ENCODE measurements around the gene POLR1E.
A peak's percentile ranks its signal among the peaks of the same experiment; 100 is the strongest.
"Not testable (repeated sequence)": the region's sequence is repeated elsewhere in the genome, so short reads cannot be mapped to it uniquely, and the experiment has no call there.

POLR1E gene

GRCh38 chr9:37464426-37465248 lies 21.1 kb upstream of the POLR1E start:
- DNase-seq (ENCODE audit: low read depth in 1 of 2, low spot score in 1 of 2) = peak in 1 of 2 donors; percentile 40

- DNase-seq (ENCODE audit: low read depth in 1 of 2, low spot score in 1 of 2) = peak; percentile 97 to 98
Measured at GRCh38 chr9:37465249-37466036, 20.3 kb upstream of the POLR1E start, which contains the start of gene ZBTB5. Gene ZBTB5 (minus strand): TSS chr9:37465450. CDS start chr9:37442551, 22,899 bp downstream.

GRCh38 chr9:37466037-37466709 lies 19.6 kb upstream of the POLR1E start:
- peak in 1 of 2 donors; percentile 12 for DNase-seq (ENCODE audit: low read depth in 1 of 2, low spot score in 1 of 2)

- not testable (repeated sequence) for DNase-seq (ENCODE audit: low read depth in 1 of 2, low spot score in 1 of 2)
Measured at GRCh38 chr9:37467530-37467929, 18.2 kb upstream of the POLR1E start.

- DNase-seq (ENCODE audit: low read depth in 1 of 2, low spot score in 1 of 2) = no peak
Measured at GRCh38 chr9:37468620-37469019, 17.1 kb upstream of the POLR1E start.

GRCh38 chr9:37471942-37472684 lies 13.6 kb upstream of the POLR1E start:
- no peak for DNase-seq (ENCODE audit: low read depth in 1 of 2, low spot score in 1 of 2)

- not testable (repeated sequence) for DNase-seq (ENCODE audit: low read depth in 1 of 2, low spot score in 1 of 2)
Measured at GRCh38 chr9:37473982-37474381, 11.8 kb upstream of the POLR1E start.

- DNase-seq (ENCODE audit: low read depth in 1 of 2, low spot score in 1 of 2) = no peak
Measured at GRCh38 chr9:37474438-37474837, 11.3 kb upstream of the POLR1E start.

GRCh38 chr9:37476930-37477329 lies 8.8 kb upstream of the POLR1E start:
- no peak for DNase-seq (ENCODE audit: low read depth in 1 of 2, low spot score in 1 of 2)

GRCh38 chr9:37477443-37477842 lies 8.3 kb upstream of the POLR1E start:
- DNase-seq (ENCODE audit: low read depth in 1 of 2, low spot score in 1 of 2) = not testable (repeated sequence)

- DNase-seq (ENCODE audit: low read depth in 1 of 2, low spot score in 1 of 2) = not testable (repeated sequence)
Measured at GRCh38 chr9:37477987-37478619, 7.6 kb upstream of the POLR1E start.

GRCh38 chr9:37480759-37481158 lies 5.0 kb upstream of the POLR1E start:
- no peak for DNase-seq (ENCODE audit: low read depth in 1 of 2, low spot score in 1 of 2)

- DNase-seq (ENCODE audit: low read depth in 1 of 2, low spot score in 1 of 2) = no peak
Measured at GRCh38 chr9:37486256-37486615, 488 bp downstream of the POLR1E start.

GRCh38 chr9:37486616-37487548 lies 1.1 kb downstream of the POLR1E start:
- DNase-seq (ENCODE audit: low read depth in 1 of 2, low spot score in 1 of 2) = no peak

GRCh38 chr9:37491939-37492338 lies 6.2 kb downstream of the POLR1E start:
- DNase-seq (ENCODE audit: low read depth in 1 of 2, low spot score in 1 of 2) = no peak

- DNase-seq (ENCODE audit: low read depth in 1 of 2, low spot score in 1 of 2) = no peak
Measured at GRCh38 chr9:37495571-37495970, 9.8 kb downstream of the POLR1E start.

- no peak for DNase-seq (ENCODE audit: low read depth in 1 of 2, low spot score in 1 of 2)
Measured at GRCh38 chr9:37496020-37496419, 10.3 kb downstream of the POLR1E start.

GRCh38 chr9:37497320-37497719 lies 11.6 kb downstream of the POLR1E start:
- DNase-seq (ENCODE audit: low read depth in 1 of 2, low spot score in 1 of 2) = no peak

GRCh38 chr9:37498457-37498856 lies 12.7 kb downstream of the POLR1E start:
- no peak for DNase-seq (ENCODE audit: low read depth in 1 of 2, low spot score in 1 of 2)

Data from stimulated activated CD4-positive, alpha-beta T cell treated with anti-CD3 and anti-CD28 coated beads, Interleukin-15, amount 100 ng/mL, for 1 hour (primary cell).